Upper lobe of left lung (tissue), 6 donors: Measurements from ENCODE around the gene SULT1A1. TPM values are rescaled to one million over a fixed set of nuclear protein-coding genes. Genes with fewer than 3 reads are reported as not detected.
A peak's percentile ranks its signal among the peaks of the same experiment; 100 is the strongest.

ENCODE experiments used
- ATAC-seq, 2 donors: fragments of 200-7000 bp; cut with Tn5 transposase; one replicate each; pipeline ENCODE4 v1.9.1; 2022; ENCODE audit warnings: mild to moderate bottlenecking in 2 of 2, moderate library complexity in 2 of 2; ENCODE audit not compliant: low FRiP score in 2 of 2
- DNase-seq, 2 donors: peaks; one replicate each; pipeline ENCODE4 v3.0.0-alpha.2; 2019 to 2020
- H3K27ac ChIP-seq, 4 donors: fragments of 200-600 bp; sonication (generic); one replicate each; pipeline ENCODE4 v1.5.1; 2016 to 2019
- H3K27me3 ChIP-seq, 4 donors: fragments of 200-600 bp; sonication (generic); one replicate each; pipeline ENCODE4 v1.5.1; 2017 to 2019
- H3K36me3 ChIP-seq, 4 donors: fragments of 200-600 bp; sonication (generic); one replicate each; pipeline ENCODE4 v1.5.1; 2016 to 2019
- H3K4me1 ChIP-seq, 4 donors: fragments of 200-600 bp; sonication (generic); one replicate each; pipeline ENCODE4 v1.5.1; 2018 to 2019
- H3K4me3 ChIP-seq, 4 donors: fragments of 200-600 bp; sonication (generic); one replicate each; pipeline ENCODE4 v1.5.1; 2017 to 2019; ENCODE audit warnings: mild to moderate bottlenecking in 2 of 4, moderate library complexity in 1 of 4
- H3K9me3 ChIP-seq, 4 donors: fragments of 200-600 bp; sonication (generic); one replicate each; pipeline ENCODE4 v1.5.1; 2018 to 2019
- CTCF ChIP-seq, 6 experiments: fragments of 450-650 bp in 4 of 6; fragments of 200-600 bp in 2 of 6; sonication (generic) in 2 of 6; IDR thresholded peaks; one replicate each; pipeline ENCODE4 v1.5.1; 2016 to 2019; ENCODE audit warnings: antibody characterized with exemption in 6 of 6
- EP300 ChIP-seq, 4 donors: sonication (generic); formaldehyde crosslinking; IDR thresholded peaks; one replicate each; pipeline ENCODE4 v1.5.1; 2017; ENCODE audit warnings: antibody characterized with exemption in 4 of 4, control low read depth in 2 of 4
- POLR2A ChIP-seq, 4 donors: fragments of 450-650 bp; IDR thresholded peaks; one replicate each; pipeline ENCODE4 v1.5.1; 2016 to 2017; ENCODE audit warnings: antibody characterized with exemption in 4 of 4, mild to moderate bottlenecking in 2 of 4
- POLR2AphosphoS5 ChIP-seq, 2 donors: sonication (generic); formaldehyde crosslinking; IDR thresholded peaks; one replicate each; pipeline ENCODE4 v1.5.1; 2017; ENCODE audit warnings: antibody characterized with exemption in 2 of 2
- WGBS, 2 donors: methylation state at CpG; one replicate each; pipeline ENCODE4 v1.1.5; 2017 to 2018; 5-methylcytosine and 5-hydroxymethylcytosine counted together
- total RNA-seq, 6 donors: library from RNA; depleted of rRNA in 4 of 6; stranded (reverse); fragments of >200 nt in 4 of 6; gene quantifications; one replicate each; pipeline versions ENCODE4 v1.1.0 to v1.2.1, GENCODE V29; 2016 to 2021
- donor health status: DM: no; HTN: no; CAD: no; lungs with moderate emphysema.
- donor health status: DM: no; HTN: yes; CAD: no; lungs with severe emphysema.

The SULT1A1 gene
- total RNA-seq, 6 donors from 2014 or later = 46.0 to 180 (median 124) TPM

DNA sequence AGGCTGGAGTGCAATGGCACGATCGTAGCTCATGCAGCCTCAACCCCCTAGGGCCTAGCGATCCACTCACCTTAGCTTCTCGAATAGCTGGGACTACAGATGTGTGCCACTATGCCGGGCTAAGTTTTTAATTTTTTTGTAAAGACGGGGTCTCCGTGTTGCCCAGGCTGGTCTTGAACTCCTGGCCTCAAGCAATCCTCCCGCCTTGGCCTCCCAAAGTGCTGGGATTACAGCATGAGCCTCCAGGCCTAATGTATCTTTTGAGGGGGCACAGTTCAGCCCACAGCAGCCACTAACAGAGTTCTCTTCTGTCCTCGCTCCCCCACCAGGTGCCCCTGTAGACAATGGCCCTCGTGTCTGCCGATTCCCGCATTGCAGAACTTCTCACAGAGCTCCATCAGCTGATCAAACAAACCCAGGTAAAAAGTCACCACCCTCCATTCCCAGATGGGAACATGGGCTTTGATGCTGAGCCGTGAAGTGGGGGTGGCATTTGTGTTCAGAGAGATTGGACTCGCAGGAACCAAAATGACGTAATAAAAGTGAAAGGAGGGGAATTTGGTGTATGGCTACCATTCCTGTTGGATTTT is 29.0 kb downstream of the SULT1A1 start:
- TF ChIP-seq CTCF (IDR thresholded peaks at IDR 0.05) (no peak), POLR2AphosphoS5 (IDR thresholded peaks at IDR 0.05) (no peak), EP300 (IDR thresholded peaks at IDR 0.05) (no peak), POLR2A (IDR thresholded peaks at IDR 0.05) (no peak)
- no peaks in the 10 kb centered on the region for H3K4me1 ChIP-seq
- H3K4me3 ChIP-seq = no peak overlapping the region
- ATAC-seq (no peak), DNase-seq (no peak)
- WGBS, 2 donors = 95 to 97% methylated on average over 15 of the region's 15 CpGs
- no peaks in the 10 kb centered on the region for H3K27me3 ChIP-seq
- no peaks in the 10 kb centered on the region for H3K9me3 ChIP-seq
- H3K36me3 ChIP-seq = peaks cover 4 to 52% (median 34%) of the 10 kb centered on the region in 4 donors
- H3K27ac ChIP-seq = no peak overlapping the region

DNA sequence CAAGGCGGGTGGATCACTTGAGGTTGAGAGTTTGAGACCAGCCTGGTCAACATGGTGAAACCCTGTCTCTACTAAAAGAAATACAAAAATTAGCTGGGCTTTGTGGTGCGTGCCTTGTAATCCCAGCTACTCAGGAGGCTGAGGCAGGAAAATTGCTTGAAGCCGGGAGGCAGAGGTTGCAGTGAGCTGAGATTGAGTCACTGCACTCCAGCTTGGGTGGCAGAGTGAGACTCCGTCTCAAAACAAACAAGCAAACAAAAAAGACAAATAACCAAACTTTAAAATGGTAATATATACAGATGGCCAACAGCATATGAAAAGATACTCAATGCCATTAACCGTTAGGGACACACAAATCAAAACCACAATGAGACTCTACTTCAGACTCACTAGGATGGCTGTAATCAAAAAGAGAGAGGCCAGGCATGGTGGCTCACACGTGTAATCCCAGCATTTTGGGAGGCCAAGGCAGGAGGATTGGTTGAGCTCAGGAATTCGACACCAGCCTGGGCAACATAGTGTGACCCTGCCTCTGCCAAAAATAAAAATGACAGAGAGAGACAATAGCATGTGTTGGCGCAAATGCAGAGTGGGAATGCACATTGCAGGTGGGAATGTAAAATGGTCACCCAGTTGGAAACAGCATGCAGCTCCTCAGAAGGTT is 34.3 kb downstream of the SULT1A1 start:
- H3K27me3 ChIP-seq = no peaks in the 10 kb centered on the region
- peaks cover 0 to 4% (median 0%) of the 10 kb centered on the region in 4 donors for H3K36me3 ChIP-seq
- DNase-seq (no peak), ATAC-seq (no peak)
- no peak overlapping the region for H3K27ac ChIP-seq
- TF ChIP-seq POLR2AphosphoS5 (IDR thresholded peaks at IDR 0.05) (no peak), CTCF (IDR thresholded peaks at IDR 0.05) (no peak), POLR2A (IDR thresholded peaks at IDR 0.05) (no peak), EP300 (IDR thresholded peaks at IDR 0.05) (no peak)
- WGBS, 2 donors = 87 to 88% methylated on average over 8 of the region's 8 CpGs
- peaks cover 21 to 33% (median 28%) of the 10 kb centered on the region in 4 donors for H3K4me1 ChIP-seq
- no peaks in the 10 kb centered on the region for H3K9me3 ChIP-seq
- H3K4me3 ChIP-seq = no peak overlapping the region

GRCh38 chr16:28574925-28575324 is 34.9 kb downstream of the SULT1A1 start:
- peaks cover 21 to 33% (median 28%) of the 10 kb centered on the region in 4 donors for H3K4me1 ChIP-seq
- no peaks in the 10 kb centered on the region for H3K9me3 ChIP-seq
- H3K27ac ChIP-seq = peak overlapping the region in 2 of 4 donors; percentile 26 to 27
- H3K4me3 ChIP-seq = no peak overlapping the region
- ATAC-seq (no peak), DNase-seq (no peak)
- no peaks in the 10 kb centered on the region for H3K27me3 ChIP-seq
- H3K36me3 ChIP-seq = no peaks in the 10 kb centered on the region
- 94 to 97% methylated on average over 2 of the region's 2 CpGs for WGBS, 2 donors
- TF ChIP-seq POLR2AphosphoS5 (IDR thresholded peaks at IDR 0.05) (no peak), CTCF (IDR thresholded peaks at IDR 0.05) (no peak), POLR2A (IDR thresholded peaks at IDR 0.05) (no peak), EP300 (IDR thresholded peaks at IDR 0.05) (no peak)

DNA sequence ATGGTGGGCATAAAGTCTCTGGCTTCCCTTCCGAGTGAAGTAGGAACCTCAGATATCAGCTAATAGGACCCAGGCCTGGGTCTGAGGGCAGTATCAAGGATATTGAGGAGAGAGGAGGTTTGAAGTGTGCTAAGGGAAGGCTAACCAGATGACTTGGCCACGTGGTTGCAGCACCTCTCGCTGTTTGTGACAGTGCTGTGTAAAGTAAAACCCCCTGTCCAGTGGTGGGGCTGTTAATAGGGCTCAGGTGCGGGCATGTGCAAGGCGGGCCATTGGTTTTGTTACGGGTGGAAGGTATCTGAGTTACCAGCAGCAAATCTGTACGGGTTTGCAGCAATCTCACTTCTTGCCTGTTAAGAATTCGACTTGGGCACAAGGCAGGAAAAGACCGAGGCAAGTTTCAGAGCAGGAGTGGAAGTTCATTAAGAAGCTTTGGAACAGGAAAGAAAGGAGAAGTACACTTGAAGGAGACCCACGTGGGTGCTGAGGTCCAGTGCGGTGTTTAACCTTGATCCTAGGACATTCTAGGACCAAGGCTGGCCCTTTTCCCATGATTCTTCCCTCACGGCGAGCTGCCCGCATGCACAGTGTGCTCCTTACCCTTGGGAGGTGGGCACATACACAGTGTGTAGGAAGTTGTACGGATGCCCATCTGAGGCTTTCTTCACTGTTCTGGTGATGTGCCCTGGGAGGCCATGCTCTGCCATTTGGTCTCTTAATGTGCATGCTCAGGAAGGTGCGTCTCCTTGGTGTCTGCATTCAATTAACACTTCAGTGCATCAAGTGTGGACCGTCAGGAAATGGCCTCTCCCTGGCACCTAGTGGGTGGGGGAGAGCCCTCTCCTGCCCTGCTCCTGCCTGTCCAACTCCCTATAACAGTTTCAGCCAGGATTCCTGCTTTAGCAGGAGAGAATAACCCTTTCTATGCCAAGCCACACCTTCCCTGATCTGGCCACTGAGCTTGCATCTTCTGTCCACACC is 35.8 kb downstream of the SULT1A1 start:
- no peak overlapping the region for H3K4me3 ChIP-seq
- peak overlapping the region; percentile 26 to 45 (median 27) for H3K27ac ChIP-seq
- WGBS, 2 donors = 55 to 70% methylated on average over 16 to 17 of the region's 17 CpGs
- peaks cover 21 to 33% (median 28%) of the 10 kb centered on the region in 4 donors for H3K4me1 ChIP-seq
- no peak for TF ChIP-seq EP300 (IDR thresholded peaks at IDR 0.05)
- TF ChIP-seq POLR2AphosphoS5 (IDR thresholded peaks at IDR 0.05) = no peak
- TF ChIP-seq CTCF (IDR thresholded peaks at IDR 0.05) = no peak
- no peak for TF ChIP-seq POLR2A (IDR thresholded peaks at IDR 0.05)
- H3K27me3 ChIP-seq = no peaks in the 10 kb centered on the region
- H3K36me3 ChIP-seq = no peaks in the 10 kb centered on the region
- ATAC-seq = peak; percentile 57 to 64
- DNase-seq = peak in 1 of 2 donors; percentile 58
- no peaks in the 10 kb centered on the region for H3K9me3 ChIP-seq
